ENCODE measurements around the gene EME1.
"Not testable (repeated sequence)": the region's sequence is repeated elsewhere in the genome, so short reads cannot be mapped to it uniquely, and the experiment has no call there.

Gene EME1

DNA sequence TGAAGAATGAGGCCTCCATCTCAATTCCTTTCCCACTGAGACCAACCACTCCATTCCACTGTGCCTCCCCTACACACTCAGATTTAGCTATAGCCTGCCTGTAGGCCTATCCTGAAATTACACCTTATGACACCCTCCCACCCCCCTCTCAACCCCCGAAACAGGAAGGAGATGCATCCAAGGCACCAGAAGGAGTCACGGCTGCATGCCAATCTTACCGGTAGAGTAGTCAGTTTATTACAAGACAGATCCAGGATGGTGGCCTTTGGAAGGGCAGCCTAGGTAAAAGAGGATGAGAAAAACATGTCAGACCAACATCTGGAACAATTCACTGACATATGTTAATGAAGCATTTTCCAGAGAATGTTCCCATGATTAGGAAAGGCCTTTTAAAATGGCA is 21.7 kb downstream of the EME1 start:
- DNase-seq (ENCODE audit: low read depth), result no peak

DNA sequence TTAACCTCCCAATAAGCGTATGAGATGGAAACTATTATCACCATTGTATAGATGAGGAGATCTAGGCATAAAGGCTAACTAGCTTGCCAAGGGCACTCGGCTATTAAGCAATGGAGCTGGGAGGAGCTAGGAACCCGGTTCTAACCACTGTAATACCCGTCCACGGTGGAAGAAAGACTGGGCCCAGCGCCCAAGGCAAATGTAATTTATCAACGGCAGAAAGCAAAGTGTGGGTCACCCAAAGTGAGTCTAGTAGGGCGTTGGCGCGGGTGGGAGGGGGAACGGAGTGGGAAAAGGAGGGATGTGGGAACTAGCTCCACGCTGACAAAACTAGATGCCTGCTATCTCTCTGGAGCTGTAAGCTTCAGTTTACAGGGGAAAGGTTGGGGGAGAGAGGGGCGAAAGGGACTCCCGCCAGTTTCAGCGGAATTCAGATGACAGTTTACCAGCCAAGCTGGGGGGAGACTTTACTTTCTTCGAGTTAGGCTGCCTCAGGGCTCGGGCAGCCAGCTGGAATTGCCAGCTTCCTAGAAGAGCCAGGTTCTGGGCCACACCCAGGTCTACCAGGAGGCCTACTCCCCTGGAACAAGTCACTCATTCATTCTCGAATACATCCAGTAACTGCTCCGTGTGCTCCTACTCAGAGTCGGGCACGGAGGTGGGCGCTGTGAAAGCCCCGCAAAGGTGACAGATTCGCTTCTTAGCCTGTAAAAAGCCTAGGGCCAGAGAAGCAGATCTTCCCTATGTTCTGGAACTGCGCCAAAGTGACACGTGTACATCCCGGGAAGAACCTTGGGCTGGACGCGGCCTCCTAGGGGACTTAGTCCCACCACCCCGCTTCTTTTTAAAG is 23.5 kb downstream of the EME1 start:
- no peak for DNase-seq (ENCODE audit: low read depth)

DNA sequence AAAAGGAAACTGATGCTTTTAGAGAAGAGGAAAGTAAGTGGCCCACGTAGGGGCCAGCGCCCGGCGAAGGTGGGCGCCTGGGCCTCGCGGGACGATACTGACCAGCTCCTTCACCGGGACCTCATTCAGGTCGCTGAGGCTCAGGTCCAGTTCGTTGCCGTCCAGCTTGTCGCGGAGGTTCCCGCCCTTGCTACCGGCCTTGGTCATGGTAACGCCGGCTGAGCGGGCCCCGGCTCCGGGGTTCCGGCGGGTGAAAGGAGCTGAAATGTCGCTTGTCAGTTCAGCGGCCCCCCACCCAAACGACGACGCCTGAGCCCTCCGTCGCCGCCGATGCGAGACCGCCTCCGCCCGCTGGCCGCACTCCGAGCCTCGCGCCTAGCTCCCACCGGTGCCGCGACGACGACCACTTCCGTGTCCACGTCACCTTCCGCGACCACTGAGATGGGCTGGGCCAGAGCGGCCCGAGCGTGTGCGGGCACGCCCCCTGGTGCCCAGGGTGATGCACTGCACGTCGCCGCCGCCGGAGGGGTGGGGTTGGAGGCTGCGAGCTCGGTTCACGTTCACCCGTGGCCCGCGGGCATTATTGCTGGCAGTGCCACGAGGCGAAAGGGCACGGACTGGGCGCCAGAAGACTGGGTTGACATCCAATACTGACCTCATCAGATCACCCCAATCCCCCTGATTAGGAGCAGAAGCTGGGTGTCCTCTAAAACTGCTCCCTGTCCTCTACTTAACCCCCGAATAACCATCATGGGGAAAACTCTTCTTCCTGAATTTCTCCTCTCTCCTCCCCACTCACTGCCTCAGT is 24.3 kb downstream of the EME1 start, which contains the start of gene LRRC59:
Gene LRRC59 (minus strand): TSS at position 413 of the 808 bp plus-strand sequence. CDS start 206 bp downstream, at position 207.
- DNase-seq (ENCODE audit: low read depth), result peak; percentile 89

DNA sequence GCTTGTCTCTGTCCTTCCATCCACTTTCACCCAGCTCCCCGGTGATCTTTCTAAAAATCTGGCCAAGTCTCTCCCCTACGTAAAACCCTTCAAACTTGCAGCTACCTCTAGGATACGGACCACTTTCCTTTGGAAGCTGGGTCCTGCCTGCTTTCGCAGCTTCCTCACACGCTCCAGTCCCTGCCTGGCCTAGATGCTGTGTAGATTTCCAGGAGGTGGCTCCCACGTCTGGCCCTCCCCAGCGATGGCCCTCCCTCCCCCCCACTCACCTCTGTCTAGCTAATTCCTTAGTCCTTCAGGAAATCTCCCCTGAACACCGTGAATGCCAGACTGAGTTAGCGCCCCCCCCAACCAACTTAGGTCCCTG is 24.9 kb downstream of the EME1 start:
- DNase-seq (ENCODE audit: low read depth), result no peak

DNA sequence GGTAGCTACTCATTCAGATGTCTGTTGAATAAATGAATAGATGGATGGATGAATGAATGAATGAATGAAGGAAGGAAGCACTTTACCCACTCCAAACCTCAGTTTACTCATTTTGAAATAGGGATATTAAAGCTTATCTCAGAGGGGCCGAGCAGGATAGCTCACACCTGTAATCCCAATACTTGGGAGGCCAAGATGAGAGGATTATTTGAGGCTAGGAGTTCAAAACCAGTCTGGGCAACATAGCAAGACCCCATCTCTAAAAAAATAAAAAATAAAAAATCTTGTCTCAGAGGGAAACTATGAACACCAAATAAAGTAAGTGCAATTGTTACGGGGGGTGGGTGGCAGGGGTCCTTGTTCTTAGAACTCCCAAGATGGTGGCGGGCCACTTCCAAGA is 25.6 kb downstream of the EME1 start:
- not testable (repeated sequence) for DNase-seq (ENCODE audit: low read depth)

DNA sequence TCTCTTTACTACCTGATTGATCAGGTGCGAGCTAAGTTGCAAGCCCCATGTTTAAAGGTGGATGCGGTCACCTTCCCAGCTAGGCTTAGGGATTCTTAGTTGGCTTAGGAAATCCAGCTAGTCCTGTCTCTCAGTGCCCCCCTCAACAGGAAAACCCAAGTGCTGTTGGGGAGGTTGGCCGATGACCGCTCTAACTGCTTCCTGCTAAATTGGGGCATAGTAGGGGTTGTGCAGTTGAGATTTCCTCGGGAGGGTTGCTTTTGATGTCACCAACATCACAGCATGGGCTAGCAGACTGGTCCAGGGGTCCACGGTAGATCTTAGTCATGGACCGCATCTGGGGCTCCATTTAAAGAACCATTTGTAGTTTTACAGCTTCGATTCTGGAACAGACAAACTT is 26.6 kb downstream of the EME1 start:
- not testable (repeated sequence) for DNase-seq (ENCODE audit: low read depth)

DNA sequence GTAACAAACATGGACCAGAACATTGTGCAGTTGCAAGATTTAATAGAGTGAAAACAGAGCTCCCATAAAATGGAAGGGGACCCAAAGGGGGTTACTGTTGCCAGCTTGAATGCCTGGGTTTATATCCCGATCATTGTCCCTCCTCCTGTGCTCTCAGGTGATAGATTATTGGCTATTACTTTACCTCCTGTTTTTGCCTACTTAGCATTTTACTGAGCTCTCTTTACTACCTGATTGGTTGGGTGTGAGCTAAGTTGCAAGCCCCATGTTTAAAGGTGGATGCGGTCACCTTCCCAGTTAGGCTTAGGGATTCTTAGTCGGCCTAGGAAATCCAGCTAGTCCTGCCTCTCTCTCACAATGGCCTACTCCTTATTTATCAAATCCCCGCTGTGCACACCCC is 32.3 kb downstream of the EME1 start:
- not testable (repeated sequence) for DNase-seq (ENCODE audit: low read depth)

DNA sequence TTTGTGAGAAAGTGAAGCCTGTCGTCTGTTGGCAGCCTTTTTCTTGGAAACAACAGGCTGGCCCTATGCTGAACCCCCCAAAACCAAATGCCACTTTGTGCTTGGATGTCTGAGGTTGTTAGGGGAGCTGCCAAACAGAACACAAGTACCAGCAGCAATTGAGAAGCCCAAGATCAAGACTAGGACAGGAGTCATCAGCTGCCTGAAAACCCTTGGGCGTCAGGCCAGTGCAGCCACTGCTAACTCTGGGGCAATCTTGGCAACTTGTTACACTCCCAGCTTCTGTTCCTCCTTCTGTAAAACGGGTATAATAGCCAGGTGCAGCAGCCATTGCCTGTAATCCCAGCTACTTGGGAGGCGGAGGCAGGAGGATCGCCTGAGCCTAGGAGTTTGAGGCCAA is 33.5 kb downstream of the EME1 start:
- no peak for DNase-seq (ENCODE audit: low read depth)

DNA sequence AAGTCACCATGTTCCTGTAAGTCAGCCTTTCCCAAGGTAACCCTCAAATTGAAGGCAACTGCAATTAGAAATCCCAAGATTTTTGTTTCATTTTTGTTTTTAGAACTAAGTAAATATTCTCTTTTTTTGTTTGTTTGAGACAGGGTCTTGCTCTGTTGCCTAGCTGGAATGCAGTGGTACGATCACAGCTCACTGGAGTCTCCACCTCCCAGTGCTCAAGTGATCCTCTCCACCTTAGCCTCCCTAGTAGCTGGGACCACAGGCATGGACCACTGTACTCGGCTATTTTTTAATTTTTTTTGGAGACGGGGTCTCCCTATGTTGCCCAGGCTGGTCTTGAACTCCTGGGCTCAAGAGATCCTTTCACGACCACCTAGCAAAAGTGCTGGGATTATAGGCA is 34.9 kb downstream of the EME1 start:
- no peak for DNase-seq (ENCODE audit: low read depth)

DNA sequence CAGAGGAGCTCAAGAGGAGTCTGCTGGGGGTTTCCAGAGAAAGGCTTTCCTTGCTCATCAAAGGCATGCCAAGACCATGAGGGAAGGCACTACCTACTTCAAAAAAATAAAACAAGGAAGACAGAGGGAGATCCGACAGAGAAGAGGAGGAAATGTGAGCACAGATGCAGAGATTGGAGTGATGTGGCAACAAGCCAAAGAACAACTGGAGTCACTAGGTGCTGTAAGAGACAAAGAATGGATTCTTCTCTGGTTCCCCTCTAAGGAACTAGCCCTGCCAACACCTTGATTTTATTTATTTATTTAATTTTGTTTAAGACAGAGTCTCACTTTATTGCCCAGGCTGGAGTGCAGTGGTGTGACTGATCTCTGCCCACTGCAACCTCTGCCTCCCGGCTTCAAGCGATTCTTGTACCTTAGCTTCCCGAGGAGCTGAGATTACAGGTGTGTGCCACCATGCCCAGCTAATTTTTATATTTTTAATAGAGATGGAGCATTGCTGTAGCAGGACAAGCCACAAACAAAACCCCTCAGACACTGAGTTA is 39.2 kb downstream of the EME1 start:
- DNase-seq (ENCODE audit: low read depth), result no peak

DNA sequence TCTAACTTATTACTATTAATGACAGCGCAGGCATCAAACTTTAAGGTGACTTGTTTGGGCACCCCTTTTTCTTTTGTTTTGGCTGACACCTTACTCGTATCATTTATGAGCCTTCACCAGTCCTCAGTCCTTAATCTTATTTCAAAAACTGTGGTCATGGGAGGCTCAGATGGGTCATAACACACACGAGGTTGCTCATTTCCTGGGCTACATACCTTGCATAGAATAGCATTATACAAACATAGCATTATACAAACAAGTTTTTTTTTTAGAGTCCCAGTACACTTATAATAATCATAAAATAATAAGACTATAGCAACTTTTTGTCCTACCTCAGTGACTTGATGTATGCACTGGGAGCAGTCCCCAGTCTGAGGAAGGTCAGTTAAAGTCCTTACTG is 41.8 kb downstream of the EME1 start:
- DNase-seq (ENCODE audit: low read depth), result no peak

DNA sequence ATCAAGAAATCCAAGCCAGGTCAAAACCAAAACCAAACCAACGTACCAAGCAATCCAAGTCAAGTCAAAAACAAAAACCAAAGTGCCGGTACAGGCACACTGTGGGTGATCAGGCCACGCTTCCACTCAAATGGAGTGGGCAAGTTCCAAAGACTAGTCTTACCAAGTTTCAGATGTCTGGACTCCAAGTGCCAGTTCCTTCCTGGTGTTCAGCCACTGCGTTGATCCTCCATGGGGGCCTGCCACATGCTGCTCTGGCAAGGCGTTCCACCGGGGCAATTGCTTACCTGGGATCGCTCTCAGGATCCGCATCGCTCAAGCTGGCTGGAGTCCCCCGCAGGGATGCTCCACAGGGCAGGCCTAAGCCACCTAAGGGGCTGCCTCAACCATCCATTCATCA is 46.5 kb downstream of the EME1 start:
- DNase-seq (ENCODE audit: low read depth), result not testable (repeated sequence)

DNA sequence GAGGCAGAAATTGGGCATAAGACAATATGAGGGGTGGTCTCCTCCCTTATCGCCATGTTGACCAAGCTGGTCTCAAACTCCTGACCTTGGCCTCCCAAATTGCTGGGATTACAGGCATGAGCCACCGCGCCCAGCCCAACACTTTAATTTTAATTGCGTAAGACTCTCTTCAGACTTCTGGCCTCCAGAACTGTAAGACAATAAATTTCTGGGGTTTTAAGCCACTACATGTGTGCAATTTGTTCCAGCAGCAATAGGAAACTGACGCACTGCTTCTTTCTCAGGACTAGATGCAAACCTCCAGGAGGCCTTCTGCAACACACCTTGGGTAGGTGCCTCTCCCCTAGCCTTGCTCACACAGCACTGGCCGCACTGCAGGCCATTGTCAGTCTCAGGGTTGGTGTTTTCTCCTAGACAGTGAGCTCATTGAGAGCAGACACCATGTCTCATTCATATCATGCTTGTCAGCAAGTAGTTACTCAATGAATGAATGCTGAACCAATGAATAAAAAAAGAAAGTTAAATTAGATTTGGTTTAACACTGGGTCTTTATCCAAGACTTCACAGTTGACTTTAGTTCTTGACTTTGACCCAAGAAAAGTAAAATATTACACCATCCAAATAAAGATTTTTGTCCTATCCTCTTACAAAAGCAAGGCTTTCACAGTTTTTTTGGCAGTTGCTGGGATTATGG is 47.5 kb downstream of the EME1 start:
- DNase-seq (ENCODE audit: low read depth), result no peak

DNA sequence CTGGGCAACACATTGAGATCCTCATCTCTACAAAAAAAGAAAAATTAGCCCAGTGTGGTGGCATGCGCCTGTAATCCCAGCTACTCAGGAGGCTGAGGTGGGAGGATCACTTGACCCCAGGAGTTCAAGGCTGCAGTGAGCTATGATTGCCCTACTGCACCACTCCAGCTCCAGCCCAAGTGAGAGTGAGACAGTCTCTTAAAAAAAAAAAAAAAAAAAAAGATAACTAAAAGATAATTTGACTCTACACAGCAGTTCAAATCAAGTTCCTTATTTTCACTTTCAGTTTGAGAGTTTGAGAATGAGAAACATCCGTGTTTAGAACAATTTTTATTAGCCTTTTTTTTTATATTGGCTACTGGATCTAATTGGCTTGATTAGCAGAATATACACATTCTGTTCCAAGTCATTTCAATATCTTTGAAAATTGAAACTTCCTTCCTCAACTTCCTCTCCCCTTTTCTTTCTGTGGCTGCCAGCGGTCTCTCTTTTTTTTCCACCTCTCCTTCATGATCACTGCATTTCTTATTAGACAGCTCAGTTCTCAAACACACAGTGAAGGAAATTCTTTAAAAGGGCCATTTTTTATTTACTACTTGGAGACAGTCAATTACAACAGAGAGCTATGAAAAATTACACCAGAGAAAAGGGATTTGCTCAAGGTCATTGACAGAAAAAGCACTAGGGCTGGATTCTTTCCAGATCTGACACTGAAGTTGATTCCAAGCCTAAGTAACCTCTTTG is 48.5 kb downstream of the EME1 start:
- no peak for DNase-seq (ENCODE audit: low read depth)

DNA sequence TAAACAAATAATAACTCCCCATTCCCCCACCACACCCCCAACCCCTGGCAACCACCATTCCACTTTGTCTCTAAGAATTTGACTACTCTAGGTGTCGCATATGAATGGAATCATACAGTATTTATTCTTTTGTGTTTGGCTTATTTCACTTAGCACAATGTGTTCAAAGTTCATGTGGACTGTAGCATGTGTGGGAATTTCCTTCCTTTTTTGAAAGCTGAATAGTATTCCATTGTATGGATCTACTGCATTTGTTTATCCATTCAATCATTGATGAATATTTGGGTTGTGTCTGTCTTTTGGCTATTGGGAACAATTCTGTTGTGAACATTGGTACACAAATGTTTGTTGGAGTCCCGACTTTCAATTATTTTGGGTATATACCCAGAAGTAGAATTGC is 49.7 kb downstream of the EME1 start:
- no peak for DNase-seq (ENCODE audit: low read depth)

DNA sequence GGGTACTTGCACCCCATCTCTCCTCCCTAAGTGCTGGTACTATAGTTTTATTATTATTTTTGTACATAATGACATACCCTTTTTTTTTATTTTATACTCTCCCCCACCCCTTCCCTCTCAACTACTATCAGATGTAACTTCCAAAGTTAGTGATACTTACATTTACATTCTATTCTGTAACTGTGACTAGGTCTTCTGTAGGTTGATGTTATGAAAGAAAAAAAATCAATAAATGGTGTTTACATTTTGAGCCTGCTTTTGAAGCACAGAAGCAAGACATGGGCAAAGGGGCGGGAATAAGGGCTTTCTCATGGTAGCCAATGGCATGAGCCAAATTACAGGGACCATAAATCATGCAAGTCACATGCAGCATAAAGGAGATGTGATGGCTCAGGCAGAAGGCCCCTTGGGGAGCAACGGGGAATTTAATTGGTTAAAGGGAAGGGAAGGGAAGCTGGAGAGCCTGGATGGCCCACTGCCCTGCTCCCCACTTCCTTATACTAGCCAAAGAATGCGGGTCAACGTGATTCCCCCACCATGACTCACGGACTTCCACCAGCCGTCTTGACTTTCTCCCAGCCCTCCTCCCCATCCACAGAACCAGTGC is 50.6 kb downstream of the EME1 start:
- DNase-seq (ENCODE audit: low read depth), result no peak

DNA sequence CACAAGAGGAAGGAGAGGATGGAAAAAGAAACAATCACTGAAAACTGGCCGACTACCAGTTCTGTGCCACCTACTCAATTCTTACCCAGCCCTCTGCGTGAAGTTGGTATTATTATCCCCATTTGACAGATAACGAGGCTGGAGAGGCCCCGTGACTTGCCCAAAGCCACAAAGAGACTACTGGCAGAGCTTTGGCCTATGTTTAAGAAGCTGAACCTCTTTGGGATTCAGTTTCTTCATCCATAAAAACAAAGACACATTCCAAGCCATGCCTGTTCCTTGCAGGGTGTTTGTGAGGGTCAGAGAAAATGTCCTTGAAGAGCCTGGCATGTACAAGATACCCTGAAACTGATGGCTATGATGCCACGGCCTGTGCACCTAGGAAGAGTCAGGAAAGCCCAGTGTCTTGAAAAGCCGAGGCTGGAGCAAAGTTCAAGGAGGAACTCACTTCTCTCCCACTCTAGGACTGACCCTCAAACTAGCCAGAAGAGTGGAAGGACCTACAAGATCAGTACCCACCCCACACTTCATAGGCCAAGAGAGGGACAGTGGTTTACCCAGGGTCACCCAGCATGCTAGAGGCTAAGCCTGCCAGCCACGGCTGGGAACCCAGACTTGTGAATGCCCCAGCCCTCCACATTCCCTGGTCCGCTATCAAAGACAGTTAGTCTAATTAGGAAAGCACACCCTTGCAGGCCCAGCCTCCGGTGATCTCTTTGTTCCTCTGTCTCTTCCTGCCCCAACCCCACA is 51.4 kb downstream of the EME1 start:
- DNase-seq (ENCODE audit: low read depth), result no peak

DNA sequence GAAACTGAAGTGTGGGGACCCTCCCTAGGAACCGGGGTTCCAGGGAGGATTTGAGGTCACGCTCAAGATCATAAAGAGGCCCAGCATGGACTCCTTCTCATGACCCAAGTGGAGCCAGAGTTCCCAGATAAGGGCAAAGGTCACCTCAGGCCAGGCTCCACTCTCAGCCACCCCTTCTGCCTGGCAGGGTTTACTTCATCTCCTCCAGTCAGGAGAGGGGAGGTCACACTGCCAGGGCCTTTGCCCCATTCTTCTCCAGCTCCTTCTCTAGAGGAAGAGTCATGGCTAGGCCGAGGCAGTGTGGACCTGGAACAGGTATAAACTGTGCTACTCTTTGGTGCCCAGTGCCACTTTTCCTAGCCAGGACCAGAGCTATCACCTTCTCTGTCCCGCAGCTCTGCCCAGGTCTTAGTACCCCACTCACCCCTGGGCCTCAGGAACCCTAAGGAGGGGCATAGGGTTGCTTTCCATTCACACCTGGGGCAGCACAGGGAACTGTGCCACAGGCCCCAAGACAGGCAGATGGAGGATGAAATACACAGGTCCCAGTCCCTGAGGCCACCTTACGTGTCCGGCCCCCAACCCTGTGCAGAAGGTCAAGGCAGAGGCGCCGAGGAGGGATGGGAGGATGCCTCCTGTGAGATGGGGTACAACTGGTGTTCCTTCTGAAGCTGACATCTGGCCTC is 52.1 kb downstream of the EME1 start:
- no peak for DNase-seq (ENCODE audit: low read depth)

DNA sequence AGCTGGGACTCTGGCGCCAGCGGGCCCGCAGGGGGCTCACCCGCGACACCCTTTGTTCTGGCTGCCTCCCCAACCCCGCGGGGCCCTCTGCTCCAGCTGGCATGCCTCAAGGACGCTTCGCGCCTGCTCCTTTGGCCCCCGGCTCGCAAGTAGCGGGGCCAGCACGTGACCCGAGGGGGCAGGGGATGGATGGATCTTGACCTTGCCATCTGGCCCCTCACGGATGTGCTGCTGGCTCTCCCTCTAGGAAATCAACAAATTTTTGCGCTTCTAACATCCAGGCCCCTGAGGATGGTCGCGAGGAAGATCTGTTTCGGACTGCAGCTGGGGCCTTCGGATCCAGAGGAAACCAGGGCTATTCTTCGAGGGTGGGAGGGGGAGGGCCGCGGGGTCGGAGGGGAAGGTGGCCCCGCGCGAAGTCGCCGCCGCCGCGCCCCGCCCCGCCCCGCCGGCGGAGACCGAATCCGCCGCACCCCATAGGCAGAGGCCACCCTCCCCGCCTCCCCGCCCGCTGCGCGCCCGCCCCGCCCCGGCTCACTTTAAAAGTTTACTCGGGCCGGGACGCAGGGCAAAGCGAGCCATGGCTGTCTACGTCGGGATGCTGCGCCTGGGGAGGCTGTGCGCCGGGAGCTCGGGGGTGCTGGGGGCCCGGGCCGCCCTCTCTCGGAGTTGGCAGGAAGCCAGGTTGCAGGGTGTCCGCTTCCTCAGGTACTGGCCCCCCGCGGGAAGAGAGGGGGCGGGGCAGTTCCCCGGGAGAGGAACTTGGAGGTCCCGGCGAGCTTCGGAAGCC is 52.8 kb downstream of the EME1 start, which contains the start of gene ACSF2:
Gene ACSF2 (plus strand): TSS at position 537 of the 790 bp plus-strand sequence. CDS start 44 bp downstream, at position 581.
- DNase-seq (ENCODE audit: low read depth), result peak; percentile 59
